ENCODE measurements around the gene NHS.

GRCh38 chrX:17581641-17582040 is 206.6 kb downstream of the NHS start:
- no peak for TF ChIP-seq CTCF (IDR thresholded peaks at IDR 0.05)
- no peak for TF ChIP-seq POLR2A (IDR thresholded peaks at IDR 0.05)

Measured in thyroid gland (tissue), 4 donors.